Neural cell (in vitro differentiated cells): ENCODE results near the gene SEC14L3. TPM values are rescaled to one million over a fixed set of nuclear protein-coding genes. Genes with fewer than 3 reads are reported as not detected.

ENCODE experiments used
- H2AFZ ChIP-seq: fragments of 200-600, 300-800 bp; sonication (generic), shearing (Covaris generic); 2 replicates; pipeline ENCODE4 v1.6.0; 2014; ENCODE audit warnings: low read depth, mild to moderate bottlenecking, antibody characterized with exemption, low read length, moderate library complexity
- H3F3A ChIP-seq: fragments of 200-600 bp; shearing (Covaris generic); 2 replicates; pipeline ENCODE4 v1.6.1; 2016; ENCODE audit warnings: mild to moderate bottlenecking, moderate library complexity, mixed read lengths, antibody characterized with exemption, low read length; ENCODE audit not compliant: insufficient read depth, poor library complexity, severe bottlenecking
- H3K27ac ChIP-seq: fragments of 200-600, 300-800 bp; sonication (generic), shearing (Covaris generic); 2 replicates; pipeline ENCODE4 v1.5.1; 2014; ENCODE audit warnings: mild to moderate bottlenecking, low read length, moderate library complexity
- H3K27me3 ChIP-seq: fragments of 300-800, 200-600 bp; sonication (generic), shearing (Covaris generic); 2 replicates; pipeline ENCODE4 v1.6.0; 2014; ENCODE audit warnings: mild to moderate bottlenecking, low read depth, low read length, moderate library complexity; ENCODE audit not compliant: insufficient read depth
- H3K36me3 ChIP-seq: fragments of 300-800, 200-600 bp; sonication (generic), shearing (Covaris generic); 2 replicates; pipeline ENCODE4 v1.5.1; 2014; ENCODE audit warnings: mild to moderate bottlenecking, antibody characterized with exemption, low read length, moderate library complexity; ENCODE audit not compliant: insufficient read depth
- H3K4me2 ChIP-seq: fragments of 300-800, 200-600 bp; sonication (generic), shearing (Covaris generic); 2 replicates; pipeline ENCODE4 v1.6.0; 2014; ENCODE audit warnings: mild to moderate bottlenecking, low read length
- H3K4me3 ChIP-seq: fragments of 300-800, 200-600 bp; sonication (generic), shearing (Covaris generic); 2 replicates; pipeline ENCODE4 v1.5.1; 2014; ENCODE audit warnings: mild to moderate bottlenecking, low read length, moderate library complexity
- H3K79me2 ChIP-seq: fragments of 200-600 bp; shearing (Covaris generic); replicated peaks from 2 replicates; pipeline ENCODE4 v1.6.0; 2014; ENCODE audit warnings: mild to moderate bottlenecking, low read length, moderate library complexity; ENCODE audit not compliant: insufficient read depth
- H3K9ac ChIP-seq: fragments of 300-800, 200-600 bp; sonication (generic), shearing (Covaris generic); 2 replicates; pipeline ENCODE4 v1.6.1; 2016; ENCODE audit warnings: mild to moderate bottlenecking, low read length, mixed read lengths
- H3K9me2 ChIP-seq: fragments of 200-600 bp; shearing (Covaris generic); 2 replicates; pipeline ENCODE4 v1.6.1; 2016; ENCODE audit warnings: mild to moderate bottlenecking, low read length, mixed read lengths; ENCODE audit not compliant: insufficient read depth
- H3K9me3 ChIP-seq: fragments of 200-600, 300-800 bp; sonication (generic), shearing (Covaris generic); 2 replicates; pipeline ENCODE4 v1.6.1; 2016; ENCODE audit warnings: mild to moderate bottlenecking, mixed run types, low read length, moderate library complexity, mixed read lengths
- H4K20me1 ChIP-seq: fragments of 200-600 bp; shearing (Covaris generic); 2 replicates; pipeline ENCODE4 v1.6.1; 2016; ENCODE audit warnings: mild to moderate bottlenecking, mixed run types; ENCODE audit not compliant: insufficient read depth
- CTCF ChIP-seq: fragments of 450-650 bp; IDR thresholded peaks from 2 replicates; pipeline ENCODE4 v1.5.1; 2014; ENCODE audit warnings: antibody characterized with exemption, mild to moderate bottlenecking, moderate library complexity; ENCODE audit not compliant: poor library complexity, severe bottlenecking
- EP300 ChIP-seq: fragments of 450-650 bp; conservative IDR thresholded peaks from 2 replicates; pipeline ENCODE4 v1.6.1; 2014; ENCODE audit warnings: antibody characterized with exemption, mild to moderate bottlenecking, moderate library complexity; ENCODE audit not compliant: poor library complexity, severe bottlenecking
- EZH2 ChIP-seq: fragments of 200-600, 300-800 bp; shearing (Covaris generic), sonication (generic); IDR thresholded peaks from 2 replicates; pipeline ENCODE4 v1.6.1; 2014; ENCODE audit warnings: antibody characterized with exemption, low read length, borderline replicate concordance, mild to moderate bottlenecking; ENCODE audit not compliant: insufficient read depth, poor library complexity, severe bottlenecking
- MXI1 ChIP-seq: fragments of 450-650 bp; conservative IDR thresholded peaks from 2 replicates; pipeline ENCODE4 v1.6.1; 2014; ENCODE audit warnings: antibody characterized with exemption, mild to moderate bottlenecking; ENCODE audit not compliant: poor library complexity, severe bottlenecking
- POLR2AphosphoS5 ChIP-seq: IDR thresholded peaks from 2 replicates; pipeline ENCODE4 v1.6.1; 2012
- RAD21 ChIP-seq: fragments of 450-650 bp; conservative IDR thresholded peaks from 2 replicates; pipeline ENCODE4 v1.6.1; 2014; ENCODE audit warnings: antibody characterized with exemption, mild to moderate bottlenecking, moderate library complexity
- REST ChIP-seq: IDR thresholded peaks from 2 replicates; pipeline ENCODE4 v1.6.1; 2012; ENCODE audit warnings: borderline replicate concordance
- SMC3 ChIP-seq: fragments of 450-650 bp; conservative IDR thresholded peaks from 2 replicates; pipeline ENCODE4 v1.6.1; 2014; ENCODE audit warnings: antibody characterized with exemption, mild to moderate bottlenecking, moderate library complexity; ENCODE audit not compliant: poor library complexity
- TAF1 ChIP-seq: IDR thresholded peaks from 2 replicates; pipeline ENCODE4 v1.6.1; 2012; ENCODE audit warnings: low read depth
- polyA plus RNA-seq: library from polyadenylated mRNA; depleted of rRNA; stranded (reverse); fragments of >200 nt; gene quantifications from 2 replicates; pipeline ENCODE4 v1.2.3, GENCODE V29; 2014

SEC14L3 gene
- polyA plus RNA-seq, 1 donor from 2014 or later, result not detected

DNA sequence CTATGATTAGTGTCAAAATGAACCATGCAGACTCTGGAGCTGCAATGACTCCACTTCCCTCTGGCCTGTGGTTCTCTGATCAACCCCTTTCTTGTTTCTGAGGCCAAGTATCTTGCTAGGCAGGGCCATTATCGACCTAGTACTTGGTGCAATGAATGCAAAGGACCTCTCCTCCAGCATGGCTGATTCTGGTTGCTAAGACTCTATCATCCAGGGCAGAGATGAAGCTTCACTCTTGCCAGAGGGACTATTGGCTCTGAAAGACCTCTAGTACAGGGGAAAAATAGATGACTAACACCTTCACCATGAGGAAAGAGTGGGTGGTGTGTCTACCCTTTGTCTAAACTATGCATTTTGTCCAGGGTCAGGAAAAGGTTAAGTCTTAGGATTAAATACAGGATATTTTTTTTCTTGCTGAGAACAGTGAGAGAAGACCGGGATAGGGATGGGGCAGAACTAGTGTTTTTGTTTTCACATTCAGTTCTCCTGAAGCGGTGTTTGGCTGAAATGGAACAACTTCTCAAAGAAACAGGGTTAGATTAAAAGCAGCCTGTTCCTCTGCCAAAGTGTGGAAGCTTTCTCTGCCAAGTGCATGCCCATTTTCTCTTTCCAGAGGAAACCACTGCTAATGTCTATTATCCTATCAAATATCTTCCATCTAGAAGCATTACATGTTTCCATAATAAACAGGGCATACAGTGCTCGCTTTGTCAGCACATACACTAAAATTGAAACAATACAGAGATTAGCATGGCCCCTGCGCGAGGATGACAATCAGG lies 51.3 kb downstream of the SEC14L3 start:
- Histone ChIP-seq H3K9me2 (no peaks in the 10 kb centered on the region), H3K9ac (no peak overlapping the region), H3K4me3 (no peak overlapping the region), H3K79me2 (no peaks in the 10 kb centered on the region), H3F3A (no peaks in the 10 kb centered on the region), H3K27ac (no peak overlapping the region), H3K27me3 (no peaks in the 10 kb centered on the region), H3K36me3 (no peaks in the 10 kb centered on the region), H4K20me1 (no peaks in the 10 kb centered on the region), H3K9me3 (no peaks in the 10 kb centered on the region), H2AFZ (no peak overlapping the region), H3K4me2 (no peak overlapping the region)
- TF ChIP-seq CTCF (no peak), EZH2 (no peak), SMC3 (no peak), EP300 (no peak), REST (no peak), MXI1 (no peak), POLR2AphosphoS5 (no peak)

- Histone ChIP-seq H3K9me2 (no peaks in the 10 kb centered on the region), H3F3A (no peaks in the 10 kb centered on the region), H3K27me3 (no peaks in the 10 kb centered on the region), H3K4me3 (no peak overlapping the region), H3K27ac (no peak overlapping the region), H4K20me1 (no peaks in the 10 kb centered on the region), H3K9me3 (no peaks in the 10 kb centered on the region), H3K9ac (no peak overlapping the region), H3K36me3 (no peaks in the 10 kb centered on the region), H2AFZ (no peak overlapping the region), H3K79me2 (no peaks in the 10 kb centered on the region), H3K4me2 (no peak overlapping the region)
- TF ChIP-seq EP300 (no peak), EZH2 (no peak), POLR2AphosphoS5 (no peak), SMC3 (no peak), TAF1 (no peak), RAD21 (no peak), CTCF (no peak), REST (no peak), MXI1 (no peak)
These were observed 55.0 kb downstream of the SEC14L3 start for GRCh38 chr22:30416837-30417236.
